Trophoblast cell (in vitro differentiated cells and primary cell): ENCODE data around the gene ZBTB7C.

Source experiments
- DNase-seq, 2 donors: peaks; one replicate each; pipeline ENCODE4 v3.0.0-alpha.2; 2016
- H2AFZ ChIP-seq: 2 replicates; pipeline ENCODE4 v1.6.1; 2013; ENCODE audit warnings: low read length, moderate library complexity, mild to moderate bottlenecking; ENCODE audit not compliant: insufficient read depth, poor library complexity
- H2AK5ac ChIP-seq: 2 replicates; pipeline ENCODE4 v1.6.1; 2013; ENCODE audit warnings: mild to moderate bottlenecking, low read length
- H2BK120ac ChIP-seq: 2 replicates; pipeline ENCODE4 v1.6.1; 2013; ENCODE audit warnings: low read length, mild to moderate bottlenecking, moderate library complexity; ENCODE audit not compliant: insufficient read depth, poor library complexity
- H2BK12ac ChIP-seq: 2 replicates; pipeline ENCODE4 v1.6.1; 2013; ENCODE audit warnings: mild to moderate bottlenecking, low read length, moderate library complexity
- H2BK5ac ChIP-seq: 2 replicates; pipeline ENCODE4 v1.6.1; 2013; ENCODE audit warnings: low read length, low read depth, moderate library complexity, mild to moderate bottlenecking; ENCODE audit not compliant: poor library complexity
- H3K14ac ChIP-seq: 2 replicates; pipeline ENCODE4 v1.6.1; 2013; ENCODE audit warnings: mild to moderate bottlenecking, low read length
- H3K18ac ChIP-seq: 2 replicates; pipeline ENCODE4 v1.6.1; 2013; ENCODE audit warnings: mild to moderate bottlenecking, low read length
- H3K23ac ChIP-seq: 2 replicates; pipeline ENCODE4 v1.6.1; 2013; ENCODE audit warnings: low read length
- H3K27ac ChIP-seq: 2 replicates; pipeline ENCODE4 v1.5.1; 2013; ENCODE audit warnings: low read depth, mild to moderate bottlenecking, inconsistent platforms, low read length, moderate library complexity
- H3K27me3 ChIP-seq: 2 replicates; pipeline ENCODE4 v1.6.1; 2013; ENCODE audit warnings: inconsistent platforms, mild to moderate bottlenecking, low read length, moderate library complexity; ENCODE audit not compliant: insufficient read depth
- H3K36me3 ChIP-seq, 2 experiments: 1 replicate in 1 of 2; 2 replicates in 1 of 2; pipeline ENCODE4 v1.6.1; 2013; ENCODE audit warnings: low read length in 2 of 2, mild to moderate bottlenecking in 2 of 2, moderate library complexity in 1 of 2; ENCODE audit not compliant: insufficient read depth in 2 of 2, control insufficient read depth in 1 of 2
- H3K4ac ChIP-seq: 2 replicates; pipeline ENCODE4 v1.6.1; 2013; ENCODE audit warnings: low read depth, mild to moderate bottlenecking, low read length, moderate library complexity
- H3K4me1 ChIP-seq, 2 experiments: 1 replicate in 1 of 2; 2 replicates in 1 of 2; pipeline ENCODE4 v1.6.1; 2013; ENCODE audit warnings: low read length in 2 of 2, mild to moderate bottlenecking in 2 of 2, moderate library complexity in 1 of 2; ENCODE audit not compliant: insufficient read depth in 2 of 2, control insufficient read depth in 1 of 2
- H3K4me2 ChIP-seq: 2 replicates; pipeline ENCODE4 v1.6.1; 2013; ENCODE audit warnings: inconsistent platforms, mild to moderate bottlenecking, low read length, moderate library complexity
- H3K4me3 ChIP-seq: 2 replicates; pipeline ENCODE4 v1.5.1; 2013; ENCODE audit warnings: mild to moderate bottlenecking, low read depth, low read length, inconsistent platforms
- H3K79me1 ChIP-seq: one replicate; pipeline ENCODE4 v1.6.1; 2013; ENCODE audit warnings: low read length
- H3K79me2 ChIP-seq: 2 replicates; pipeline ENCODE4 v1.6.1; 2013; ENCODE audit warnings: low read length, mild to moderate bottlenecking; ENCODE audit not compliant: control insufficient read depth, insufficient read depth, poor library complexity
- H3K9ac ChIP-seq: 2 replicates; pipeline ENCODE4 v1.6.1; 2013; ENCODE audit warnings: mild to moderate bottlenecking, low read length
- H3K9me3 ChIP-seq: 2 replicates; pipeline ENCODE4 v1.6.1; 2013; ENCODE audit warnings: low read depth, mild to moderate bottlenecking, control low read depth, inconsistent platforms, low read length; ENCODE audit not compliant: insufficient read depth
- H4K12ac ChIP-seq: 2 replicates; pipeline ENCODE4 v1.6.1; 2013; ENCODE audit warnings: low read depth, mild to moderate bottlenecking, low read length, moderate library complexity
- H4K8ac ChIP-seq: 2 replicates; pipeline ENCODE4 v1.6.1; 2013; ENCODE audit warnings: low read depth, mild to moderate bottlenecking, low read length, moderate library complexity
- H4K91ac ChIP-seq: one replicate; pipeline ENCODE4 v1.6.1; 2013; ENCODE audit warnings: low read depth, mild to moderate bottlenecking, low read length, moderate library complexity
- WGBS: extraction: QIAGEN DNeasy Blood & Tissue Kit; methylation state at CpG from one replicate; pipeline ENCODE4 v1.1.7; 2013; ENCODE audit warnings: missing lambda C conversion rate; ENCODE audit not compliant: insufficient read length, insufficient coverage; ENCODE audit errors: extremely low coverage; 5-methylcytosine and 5-hydroxymethylcytosine counted together

The ZBTB7C gene

DNA sequence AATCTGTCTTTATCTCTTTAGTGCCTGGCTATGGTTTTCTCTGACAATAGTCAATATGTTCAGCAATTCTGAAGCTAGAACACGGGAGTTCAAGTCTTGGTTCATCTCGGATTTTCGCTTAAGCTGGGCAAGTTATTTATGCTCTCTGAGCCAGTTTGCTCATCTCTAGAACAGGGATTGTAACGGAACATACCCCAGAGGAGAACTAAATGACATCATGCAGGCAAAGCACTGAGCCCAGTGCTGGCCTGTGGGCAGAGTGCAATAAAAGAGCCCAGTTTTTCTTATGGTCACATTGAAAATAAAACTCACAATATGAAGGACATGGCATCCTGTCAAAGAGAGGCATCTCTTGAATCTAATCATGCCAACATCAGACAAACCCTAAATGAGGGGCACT lies 143.9 kb downstream of the ZBTB7C start:
- Histone ChIP-seq H3K27me3 (no peaks in the 10 kb centered on the region), H2BK120ac (no peak overlapping the region), H3K79me1 (no peaks in the 10 kb centered on the region), H3K4me3 (no peak overlapping the region), H2BK5ac (no peak overlapping the region), H4K91ac (no peak overlapping the region), H2AFZ (no peak overlapping the region), H4K8ac (no peak overlapping the region), H2AK5ac (no peak overlapping the region), H3K23ac (no peak overlapping the region), H3K4me1 (no peaks in the 10 kb centered on the region), H2BK12ac (no peak overlapping the region), H3K79me2 (no peaks in the 10 kb centered on the region), H3K9me3 (peaks cover 1% of the 10 kb centered on the region), H3K9ac (no peak overlapping the region), H3K36me3 (no peaks in the 10 kb centered on the region), H3K14ac (no peak overlapping the region), H3K4ac (no peak overlapping the region), H3K27ac (no peak overlapping the region), H3K4me2 (no peak overlapping the region), H4K12ac (no peak overlapping the region), H3K18ac (no peak overlapping the region)
- no CpG with 5 or more reads among the region's 4 CpGs for WGBS
- no peak for DNase-seq

DNA sequence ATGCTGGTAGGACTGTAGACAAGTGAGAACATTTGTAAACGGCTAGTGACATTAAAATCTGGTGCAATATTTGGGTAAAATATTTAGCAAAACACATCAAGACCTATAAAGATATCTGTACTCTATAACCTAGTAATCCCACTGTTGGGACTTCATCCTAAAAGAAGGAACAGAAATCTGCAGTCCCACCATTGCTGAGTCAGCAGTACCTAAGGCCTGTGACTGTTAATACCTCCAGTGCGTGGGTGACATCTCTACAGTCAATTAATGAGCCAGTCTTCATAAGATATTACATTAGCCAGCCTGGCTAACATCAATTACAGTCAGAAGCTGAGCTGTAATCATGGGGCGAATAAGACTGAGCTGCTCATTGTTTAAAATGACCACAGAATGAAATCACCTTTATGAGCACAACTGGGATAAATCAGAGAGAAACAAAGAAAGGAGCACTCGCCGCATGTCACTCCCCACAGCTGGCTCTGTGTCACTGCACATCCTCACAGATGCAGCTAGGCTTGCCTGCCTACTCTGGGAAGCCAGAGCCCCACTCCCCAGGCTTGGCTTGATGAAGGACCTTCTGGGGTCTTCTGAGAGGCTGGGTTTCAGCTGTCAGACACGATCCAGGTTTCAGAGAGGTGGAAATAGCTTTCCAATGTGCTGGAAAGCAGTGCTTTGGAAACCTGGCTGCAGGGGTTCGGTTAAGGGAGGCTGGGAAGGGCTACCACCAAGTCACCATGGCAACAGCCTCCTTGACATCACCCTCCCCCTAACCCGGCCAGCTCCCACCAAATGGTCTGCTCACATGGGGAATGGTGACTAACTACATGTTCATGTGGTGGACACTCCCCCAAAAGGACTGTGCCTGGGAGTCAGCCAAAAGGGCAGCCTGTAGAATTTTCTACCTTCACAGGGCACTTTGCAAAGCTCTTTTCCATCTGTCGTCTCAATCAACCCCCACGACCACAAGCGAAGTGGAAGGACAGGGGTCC lies 145.0 kb downstream of the ZBTB7C start:
- Histone ChIP-seq H2BK5ac (no peak overlapping the region), H3K79me2 (no peaks in the 10 kb centered on the region), H3K9ac (no peak overlapping the region)

GRCh38 chr18:48263192-48263853 lies 145.9 kb downstream of the ZBTB7C start:
- Histone ChIP-seq H3K23ac (no peak overlapping the region), H3K18ac (no peak overlapping the region), H3K27ac (no peak overlapping the region), H3K9me3 (peaks cover 1% of the 10 kb centered on the region), H4K8ac (no peak overlapping the region), H3K4me3 (peak overlapping the region; percentile 8), H3K27me3 (no peaks in the 10 kb centered on the region), H4K91ac (no peak overlapping the region), H3K4me1 (no peaks in the 10 kb centered on the region), H2AK5ac (no peak overlapping the region), H4K12ac (no peak overlapping the region), H2BK12ac (no peak overlapping the region), H2BK120ac (no peak overlapping the region), H2BK5ac (no peak overlapping the region), H3K79me1 (no peaks in the 10 kb centered on the region), H3K4me2 (no peak overlapping the region), H3K4ac (no peak overlapping the region), H3K9ac (no peak overlapping the region), H2AFZ (no peak overlapping the region), H3K14ac (no peak overlapping the region), H3K36me3 (no peaks in the 10 kb centered on the region), H3K79me2 (no peaks in the 10 kb centered on the region)
- WGBS = no CpG with 5 or more reads among the region's 7 CpGs
- no peak for DNase-seq

More for the DNA sequence above, 145.0 kb downstream of the ZBTB7C start:
- H4K8ac ChIP-seq = no peak overlapping the region
- WGBS = no CpG with 5 or more reads among the region's 11 CpGs
- no peak overlapping the region for H2BK12ac ChIP-seq
- H3K14ac ChIP-seq = no peak overlapping the region
- H3K4me2 ChIP-seq = no peak overlapping the region
- no peak overlapping the region for H2AFZ ChIP-seq
- H3K79me1 ChIP-seq = no peaks in the 10 kb centered on the region
- no peak for DNase-seq
- H3K9me3 ChIP-seq = peaks cover 1% of the 10 kb centered on the region
- H4K91ac ChIP-seq = no peak overlapping the region
- no peak overlapping the region for H3K18ac ChIP-seq
- no peak overlapping the region for H2AK5ac ChIP-seq
- no peaks in the 10 kb centered on the region for H3K4me1 ChIP-seq
- H2BK120ac ChIP-seq = no peak overlapping the region
- H4K12ac ChIP-seq = no peak overlapping the region
- H3K4me3 ChIP-seq = no peak overlapping the region
- H3K27me3 ChIP-seq = no peaks in the 10 kb centered on the region
- no peak overlapping the region for H3K4ac ChIP-seq
- H3K27ac ChIP-seq = no peak overlapping the region
- no peaks in the 10 kb centered on the region for H3K36me3 ChIP-seq
- no peak overlapping the region for H3K23ac ChIP-seq

GRCh38 chr18:48260237-48260636 lies 148.9 kb downstream of the ZBTB7C start:
- Histone ChIP-seq H2AFZ (no peak overlapping the region), H3K27ac (no peak overlapping the region), H3K36me3 (no peaks in the 10 kb centered on the region), H4K91ac (no peak overlapping the region), H2BK5ac (no peak overlapping the region), H3K4me2 (no peak overlapping the region), H4K12ac (no peak overlapping the region), H3K27me3 (no peaks in the 10 kb centered on the region), H3K79me2 (no peaks in the 10 kb centered on the region), H3K4ac (no peak overlapping the region), H2BK120ac (no peak overlapping the region), H3K79me1 (no peaks in the 10 kb centered on the region), H3K14ac (no peak overlapping the region), H3K18ac (no peak overlapping the region), H2BK12ac (no peak overlapping the region), H4K8ac (no peak overlapping the region), H3K9me3 (peaks cover 1% of the 10 kb centered on the region), H2AK5ac (no peak overlapping the region), H3K4me1 (no peaks in the 10 kb centered on the region), H3K23ac (peak overlapping the region; percentile 40), H3K9ac (no peak overlapping the region), H3K4me3 (no peak overlapping the region)
- no CpG with 5 or more reads among the region's 2 CpGs for WGBS
- no peak for DNase-seq
